Body of pancreas (tissue), 4 donors: ENCODE measurements around the gene GBP4.

Experiments
- POLR2A ChIP-seq, 3 donors: fragments of 450-650 bp; IDR thresholded peaks; one replicate each; pipeline ENCODE4 v1.6.1; 2016; ENCODE audit warnings: antibody characterized with exemption in 3 of 3, mild to moderate bottlenecking in 2 of 3
- TF ChIP-seq, protein P1 (sequence below), 7 experiments: fragments of 450-650 bp in 4 of 7; fragments of 200-600 bp in 3 of 7; sonication (generic) in 3 of 7; IDR thresholded peaks; one replicate each; pipeline ENCODE4 v1.5.1; 2016 to 2019; ENCODE audit warnings: antibody characterized with exemption in 7 of 7

DNA sequence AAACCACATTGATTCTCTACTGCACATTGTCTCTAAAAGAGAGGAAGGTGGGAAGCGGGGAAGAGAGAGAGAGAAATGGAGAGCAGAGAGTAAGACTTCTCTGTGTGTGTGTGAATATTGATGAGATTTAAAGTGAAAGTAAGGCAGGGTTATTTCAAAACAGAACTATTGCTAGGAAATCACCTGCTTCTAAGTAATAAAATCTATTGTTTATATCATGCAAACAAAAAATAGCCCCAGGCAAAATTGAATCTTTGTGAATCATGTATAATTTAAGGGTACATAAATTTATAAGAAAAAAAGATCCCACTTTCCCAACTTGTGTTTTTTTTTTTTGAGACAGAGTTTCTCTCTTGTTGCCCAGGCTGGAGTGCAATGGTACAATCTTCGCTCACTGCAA, 21.8 kb downstream of the GBP4 start:
- TF ChIP-seq, protein P1, sequence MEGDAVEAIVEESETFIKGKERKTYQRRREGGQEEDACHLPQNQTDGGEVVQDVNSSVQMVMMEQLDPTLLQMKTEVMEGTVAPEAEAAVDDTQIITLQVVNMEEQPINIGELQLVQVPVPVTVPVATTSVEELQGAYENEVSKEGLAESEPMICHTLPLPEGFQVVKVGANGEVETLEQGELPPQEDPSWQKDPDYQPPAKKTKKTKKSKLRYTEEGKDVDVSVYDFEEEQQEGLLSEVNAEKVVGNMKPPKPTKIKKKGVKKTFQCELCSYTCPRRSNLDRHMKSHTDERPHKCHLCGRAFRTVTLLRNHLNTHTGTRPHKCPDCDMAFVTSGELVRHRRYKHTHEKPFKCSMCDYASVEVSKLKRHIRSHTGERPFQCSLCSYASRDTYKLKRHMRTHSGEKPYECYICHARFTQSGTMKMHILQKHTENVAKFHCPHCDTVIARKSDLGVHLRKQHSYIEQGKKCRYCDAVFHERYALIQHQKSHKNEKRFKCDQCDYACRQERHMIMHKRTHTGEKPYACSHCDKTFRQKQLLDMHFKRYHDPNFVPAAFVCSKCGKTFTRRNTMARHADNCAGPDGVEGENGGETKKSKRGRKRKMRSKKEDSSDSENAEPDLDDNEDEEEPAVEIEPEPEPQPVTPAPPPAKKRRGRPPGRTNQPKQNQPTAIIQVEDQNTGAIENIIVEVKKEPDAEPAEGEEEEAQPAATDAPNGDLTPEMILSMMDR (IDR thresholded peaks at IDR 0.05) = no peak
- TF ChIP-seq POLR2A (IDR thresholded peaks at IDR 0.05) = no peak
